GM19035 (cell line): ENCODE data around the gene TMEM267.
"Not testable (repeated sequence)": the region's sequence is repeated elsewhere in the genome, so short reads cannot be mapped to it uniquely, and the experiment has no call there.

ENCODE experiments used
- ATAC-seq: cut with Tn5 transposase; IDR thresholded peaks from one replicate; pipeline ENCODE4 v1.9.1; 2021; ENCODE audit not compliant: unreplicated experiment

The TMEM267 gene, protein sequence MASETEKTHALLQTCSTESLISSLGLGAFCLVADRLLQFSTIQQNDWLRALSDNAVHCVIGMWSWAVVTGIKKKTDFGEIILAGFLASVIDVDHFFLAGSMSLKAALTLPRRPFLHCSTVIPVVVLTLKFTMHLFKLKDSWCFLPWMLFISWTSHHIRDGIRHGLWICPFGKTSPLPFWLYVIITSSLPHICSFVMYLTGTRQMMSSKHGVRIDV

DNA sequence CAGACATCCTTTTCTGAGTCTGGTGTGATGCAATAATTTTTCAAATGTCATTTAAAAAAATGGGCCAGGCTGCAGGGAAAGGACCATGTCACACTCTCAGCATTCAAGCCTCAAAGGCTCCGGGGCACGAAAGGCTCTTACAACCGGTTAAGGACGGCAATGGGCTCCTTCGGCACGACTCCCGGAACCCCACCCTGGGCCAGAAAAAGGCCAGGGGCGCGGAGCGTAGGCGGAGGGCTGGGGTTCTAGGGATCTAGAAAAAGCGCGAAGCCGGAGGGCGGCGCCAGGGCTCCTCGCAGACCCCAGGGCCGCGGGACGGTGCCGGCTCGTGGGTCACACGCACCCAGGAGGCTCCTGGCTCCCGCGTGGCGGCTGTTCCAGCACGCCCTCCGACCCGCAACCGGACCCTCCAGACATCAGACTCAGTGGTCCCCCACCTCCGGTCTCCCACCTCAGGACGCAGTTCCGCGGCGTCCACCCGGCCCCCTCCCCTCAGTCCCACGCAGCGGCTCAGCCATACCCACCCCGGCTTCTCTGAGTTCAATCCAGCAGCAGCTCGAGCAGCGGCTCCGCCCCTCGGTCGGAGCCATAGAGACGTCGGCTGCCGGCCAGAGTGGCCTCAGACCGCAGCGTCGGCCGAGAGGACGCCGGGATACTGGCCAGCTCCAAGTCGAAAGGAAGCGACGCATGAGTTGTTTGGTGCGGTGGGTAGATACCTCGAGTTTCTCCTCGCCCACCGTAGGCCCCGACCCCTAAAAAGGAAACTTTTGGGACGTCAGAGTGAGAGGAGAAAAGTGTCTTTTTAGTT is at the start of gene TMEM267:
Gene TMEM267, minus strand, starts transcription at position 568 of the 808 bp plus-strand sequence. CDS start 29,896 bp downstream, outside the sequence.
- peak; percentile 89 for ATAC-seq

DNA sequence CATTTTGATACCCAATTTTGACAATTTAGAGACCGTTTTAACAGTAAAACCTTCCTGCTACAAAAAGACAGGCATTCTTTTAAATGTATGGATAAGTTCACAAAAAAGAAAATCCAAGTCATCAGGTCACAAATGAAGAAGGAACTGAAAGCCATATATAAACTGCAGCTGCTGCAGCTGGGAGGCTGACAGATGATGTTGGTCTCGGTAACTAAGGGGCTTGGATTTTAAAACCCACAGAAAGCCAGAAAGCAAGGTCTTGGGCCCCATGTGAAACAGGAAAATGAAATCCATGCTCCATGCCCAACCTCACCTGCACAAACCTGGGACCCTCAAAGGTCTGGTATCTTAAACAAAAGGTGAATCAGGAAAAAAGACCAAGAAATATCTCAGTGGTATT is 47.0 kb upstream of the TMEM267 start:
- ATAC-seq, result no peak

DNA sequence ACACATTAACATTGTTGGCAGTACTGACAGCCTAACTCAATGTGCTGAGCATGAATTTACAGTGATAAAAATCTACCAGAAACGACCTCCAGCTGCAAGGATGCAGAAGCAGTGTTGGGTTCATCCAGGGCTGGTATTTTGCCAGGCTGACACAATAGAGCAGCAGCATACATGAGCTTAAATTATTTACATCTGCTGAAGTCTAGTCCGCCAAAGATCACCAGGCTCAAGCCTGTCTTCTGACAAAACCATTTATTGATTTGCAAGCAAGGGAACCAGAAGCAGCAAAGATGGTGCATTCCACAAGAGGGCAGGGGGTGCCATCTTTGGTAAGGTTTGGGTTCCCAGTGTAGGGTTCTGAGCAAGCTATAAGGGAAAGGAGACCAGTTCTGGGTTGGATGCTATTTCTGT is 40.0 kb upstream of the TMEM267 start:
- ATAC-seq, result no peak

DNA sequence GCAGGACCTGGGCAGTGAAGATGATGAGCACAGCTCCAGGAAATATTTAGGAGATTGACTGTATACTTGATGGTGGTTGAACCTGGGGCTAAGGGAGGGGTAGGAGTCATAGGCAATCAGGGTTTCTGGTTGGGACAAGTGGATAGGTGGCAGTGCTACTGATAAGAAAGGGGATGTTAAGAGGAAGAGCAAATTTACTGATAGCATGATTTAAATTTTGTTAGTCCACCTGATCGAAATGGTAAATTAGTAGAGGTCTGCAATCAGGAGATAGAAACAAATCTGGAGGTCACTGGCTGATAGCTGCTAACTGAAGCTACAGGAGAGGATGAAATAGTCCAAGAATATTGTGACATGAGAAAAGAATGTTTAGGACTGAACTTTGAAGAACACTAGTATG is 37.0 kb upstream of the TMEM267 start:
- no peak for ATAC-seq

DNA sequence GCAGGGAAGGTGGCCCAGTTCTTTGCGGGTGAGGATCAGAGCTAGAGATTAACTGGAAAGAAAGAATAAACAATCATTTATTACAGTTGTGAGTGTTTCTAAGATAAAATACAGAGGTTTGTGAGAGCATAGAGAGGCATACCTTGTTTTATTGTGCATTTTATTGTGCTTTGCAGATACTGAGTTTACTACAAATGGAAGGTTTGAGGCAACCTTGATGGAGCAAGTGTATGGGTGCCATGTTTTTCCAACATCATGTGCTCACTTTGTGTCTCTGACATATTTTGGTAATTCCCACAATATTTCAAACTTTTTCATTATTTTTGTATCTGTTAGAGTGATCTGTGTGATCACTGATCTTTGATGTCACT is 32.0 kb upstream of the TMEM267 start:
- no peak for ATAC-seq

DNA sequence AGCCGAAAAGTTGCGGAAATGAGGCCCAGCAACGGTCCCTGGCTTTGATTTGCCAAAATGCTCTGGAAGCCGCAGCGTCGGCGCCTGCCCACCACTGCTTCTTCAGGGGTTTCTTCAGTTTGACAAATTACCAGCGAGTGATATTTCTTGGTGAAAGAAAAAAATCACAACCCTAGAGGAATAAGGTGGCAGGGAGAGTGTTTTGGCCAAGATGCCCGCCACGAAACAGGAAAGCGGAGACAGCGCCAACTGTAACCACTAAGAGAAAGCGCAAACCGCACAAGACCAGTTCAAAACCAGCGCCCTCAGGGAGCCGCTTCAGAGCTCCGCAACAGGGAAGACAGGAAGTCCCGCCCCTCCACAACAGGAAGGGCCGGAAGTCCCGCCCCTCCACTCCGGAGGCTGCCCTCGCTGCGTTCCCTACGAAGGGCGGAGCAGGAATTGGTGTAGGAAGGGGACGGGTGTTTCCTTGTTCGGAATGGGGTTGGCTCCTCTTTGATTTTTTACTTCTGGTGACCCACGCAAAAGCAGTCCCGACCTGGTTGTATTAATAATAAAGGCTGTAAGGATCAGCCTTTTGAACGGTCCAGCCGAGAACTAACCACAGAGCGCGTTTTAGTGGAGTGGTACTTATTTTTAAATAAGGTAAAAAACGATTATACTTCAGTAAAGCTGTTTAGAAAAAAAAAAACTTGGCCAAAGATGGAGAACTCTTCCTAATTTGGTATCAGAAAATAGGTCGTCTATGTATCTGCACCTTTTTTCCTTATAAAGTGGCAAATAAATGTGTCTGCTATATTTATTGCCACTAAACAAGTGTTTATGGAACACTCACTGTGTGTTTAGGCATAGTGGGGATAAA is 31.4 kb upstream of the TMEM267 start, which contains the start of gene C5orf34:
Gene C5orf34, minus strand, starts transcription at position 333 of the 862 bp plus-strand sequence. CDS start 5,809 bp downstream, outside the sequence.
- peak; percentile 100 for ATAC-seq

DNA sequence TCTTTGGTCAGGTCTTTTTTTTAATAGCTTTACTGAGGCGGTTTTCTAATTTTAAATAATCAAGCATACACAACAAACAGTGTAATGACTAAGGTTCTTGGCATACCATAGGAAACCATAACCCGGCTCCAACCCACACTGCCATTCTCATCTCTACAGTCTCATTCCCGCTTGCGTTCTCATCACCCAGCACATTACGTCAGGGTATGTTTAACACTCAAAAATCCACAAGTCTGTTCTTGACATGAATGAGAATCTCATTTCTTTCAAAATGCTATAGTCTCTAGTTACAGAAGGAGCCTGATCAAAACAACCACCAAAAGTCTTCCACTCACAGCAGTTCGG is 30.8 kb upstream of the TMEM267 start:
- peak; percentile 28 for ATAC-seq

DNA sequence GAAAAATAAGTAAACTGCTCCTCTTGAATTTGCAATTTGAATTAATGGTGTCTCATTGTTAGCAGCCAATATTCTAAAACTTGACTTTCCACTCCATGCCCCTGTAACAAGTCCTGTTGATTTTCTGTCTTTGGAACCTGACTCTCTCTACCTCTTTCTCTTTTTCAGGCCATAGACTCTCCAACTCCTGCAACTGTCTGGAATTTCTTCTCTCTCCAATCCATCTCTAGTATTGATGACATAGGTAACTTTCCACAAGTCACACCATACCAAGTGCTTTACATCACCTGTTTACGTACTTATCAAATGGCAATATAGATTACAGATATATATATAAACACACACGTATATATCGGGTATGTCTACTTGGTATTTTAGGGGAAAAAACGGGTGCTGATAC is 30.4 kb upstream of the TMEM267 start:
- no peak for ATAC-seq

DNA sequence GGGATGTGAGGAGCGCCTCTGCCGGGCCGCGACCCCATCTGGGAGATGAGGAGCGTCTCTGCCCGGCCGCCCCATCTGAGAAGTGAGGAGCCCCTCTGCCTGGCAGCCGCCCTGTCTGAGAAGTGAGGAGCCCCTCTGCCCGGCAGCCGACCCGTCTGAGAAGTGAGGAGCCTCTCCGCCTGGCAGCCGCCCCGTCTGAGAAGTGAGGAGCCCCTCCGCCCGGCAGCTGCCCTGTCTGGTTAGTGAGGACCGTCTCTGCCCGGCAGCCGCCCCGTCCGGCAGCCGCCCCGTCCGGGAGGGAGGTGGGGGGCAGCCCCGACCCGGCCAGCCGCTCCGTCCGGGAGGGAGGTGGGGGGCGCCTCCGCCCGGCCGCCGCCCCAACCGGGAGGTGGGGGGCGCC is 27.4 kb upstream of the TMEM267 start:
- ATAC-seq, result not testable (repeated sequence)

DNA sequence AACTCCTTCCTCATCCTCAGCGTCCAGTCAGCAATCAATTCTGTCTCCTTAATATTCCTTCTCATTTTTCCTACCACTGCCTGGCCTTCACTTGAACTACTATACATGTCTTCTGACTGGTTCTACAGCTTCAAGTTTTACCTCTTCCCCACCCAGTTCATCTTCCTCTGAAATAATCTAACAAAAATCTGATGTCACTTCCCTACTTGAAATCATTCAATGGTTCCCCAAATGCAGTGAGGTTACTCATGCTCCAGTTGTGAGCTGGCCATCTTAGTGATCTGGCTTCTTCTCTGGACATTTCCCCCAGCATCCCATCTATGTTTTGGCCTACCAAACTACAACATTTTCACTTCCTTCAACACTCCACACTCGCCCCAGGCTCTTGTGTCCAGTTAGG is 14.9 kb upstream of the TMEM267 start:
- ATAC-seq, result no peak

DNA sequence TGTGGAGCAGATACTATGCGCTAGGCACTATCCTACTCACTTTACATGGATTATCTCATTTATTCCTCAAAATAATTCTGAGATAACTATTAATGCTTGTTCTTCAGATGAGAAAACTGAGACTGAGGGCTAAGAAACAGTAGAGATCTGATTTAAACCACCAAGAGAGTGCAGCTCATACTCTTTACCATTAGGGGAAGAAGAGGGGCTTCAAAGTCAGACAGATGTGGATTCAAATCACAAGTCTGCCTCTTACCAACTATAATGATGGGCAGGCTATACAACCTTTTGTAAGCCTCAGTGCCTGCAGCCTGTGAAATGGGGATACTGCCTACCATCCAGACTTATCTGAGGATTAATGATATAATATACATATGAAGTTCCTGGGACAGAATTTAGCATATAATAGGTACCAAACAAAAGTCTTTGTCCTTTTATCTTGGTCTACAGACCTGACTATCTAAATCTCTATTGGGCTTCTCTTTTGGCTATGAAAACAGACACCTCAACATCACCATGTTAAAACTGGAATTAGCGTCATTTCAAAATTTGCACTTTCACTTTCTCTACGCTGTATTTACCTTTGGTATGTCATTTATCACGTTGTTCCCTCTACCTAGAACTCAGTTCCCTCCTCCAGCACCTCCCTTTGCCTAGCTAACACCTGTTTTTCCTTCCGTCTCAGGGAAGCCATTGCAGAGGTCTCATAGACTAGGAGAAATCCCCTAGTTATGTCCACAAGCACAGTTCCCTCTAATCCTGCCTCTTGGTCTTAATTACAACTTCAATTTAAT is 13.8 kb upstream of the TMEM267 start:
- ATAC-seq, result no peak

DNA sequence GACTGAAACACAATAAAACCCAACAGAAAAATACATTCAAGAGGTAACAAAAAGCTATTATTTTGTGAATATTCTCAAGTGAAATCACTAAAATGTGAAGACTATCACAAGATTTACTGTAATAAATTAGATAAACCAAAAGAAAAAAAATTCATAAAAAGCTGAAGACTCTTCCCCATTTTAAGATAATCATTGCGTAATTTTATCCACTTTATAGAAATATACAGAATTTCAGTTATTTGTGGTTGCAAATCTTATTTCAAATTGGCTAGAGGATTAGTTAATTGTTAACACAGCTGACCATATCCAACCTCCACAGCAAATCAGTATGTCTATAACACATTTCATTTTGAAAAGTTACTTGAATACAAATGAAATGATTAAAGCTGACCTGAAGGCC is 7.7 kb upstream of the TMEM267 start:
- no peak for ATAC-seq

DNA sequence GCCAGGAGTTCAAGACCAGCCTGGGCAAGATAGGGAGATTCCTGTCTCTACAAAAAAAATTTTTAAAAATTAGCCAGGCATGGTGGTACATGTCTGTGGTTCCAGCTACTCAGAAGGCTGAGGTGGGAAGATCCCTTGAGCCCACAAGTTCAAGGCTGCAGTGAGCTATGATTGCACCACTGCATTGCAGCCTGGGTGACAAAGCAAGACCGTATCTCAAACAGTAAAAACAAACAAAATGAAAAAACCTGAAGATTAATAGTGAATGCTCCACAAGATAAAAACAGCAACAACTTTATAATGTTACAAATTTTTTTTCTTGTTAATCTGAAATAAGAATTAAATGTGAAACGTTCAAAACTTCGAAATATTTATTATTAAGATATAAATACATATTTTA is 2.7 kb upstream of the TMEM267 start:
- no peak for ATAC-seq

DNA sequence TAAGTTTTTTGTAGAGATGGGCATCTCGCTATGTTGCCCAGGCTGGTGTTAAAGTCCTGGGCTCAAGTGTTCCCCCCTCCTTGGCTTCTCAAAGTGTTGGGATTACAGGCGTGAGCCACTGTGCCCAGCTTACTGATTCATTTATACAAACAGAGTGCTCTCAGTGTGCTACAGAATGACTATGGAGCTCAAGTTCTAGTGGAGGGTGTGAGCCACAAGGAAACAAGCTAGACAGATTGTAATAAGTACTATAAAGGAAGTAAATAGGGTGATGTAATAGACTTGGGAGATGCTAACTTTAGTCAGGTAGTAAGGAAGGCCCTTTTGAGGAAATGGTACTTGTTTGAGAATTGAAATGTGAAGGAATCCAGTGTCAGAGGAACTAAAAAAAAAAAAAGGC is 1.7 kb upstream of the TMEM267 start:
- no peak for ATAC-seq

DNA sequence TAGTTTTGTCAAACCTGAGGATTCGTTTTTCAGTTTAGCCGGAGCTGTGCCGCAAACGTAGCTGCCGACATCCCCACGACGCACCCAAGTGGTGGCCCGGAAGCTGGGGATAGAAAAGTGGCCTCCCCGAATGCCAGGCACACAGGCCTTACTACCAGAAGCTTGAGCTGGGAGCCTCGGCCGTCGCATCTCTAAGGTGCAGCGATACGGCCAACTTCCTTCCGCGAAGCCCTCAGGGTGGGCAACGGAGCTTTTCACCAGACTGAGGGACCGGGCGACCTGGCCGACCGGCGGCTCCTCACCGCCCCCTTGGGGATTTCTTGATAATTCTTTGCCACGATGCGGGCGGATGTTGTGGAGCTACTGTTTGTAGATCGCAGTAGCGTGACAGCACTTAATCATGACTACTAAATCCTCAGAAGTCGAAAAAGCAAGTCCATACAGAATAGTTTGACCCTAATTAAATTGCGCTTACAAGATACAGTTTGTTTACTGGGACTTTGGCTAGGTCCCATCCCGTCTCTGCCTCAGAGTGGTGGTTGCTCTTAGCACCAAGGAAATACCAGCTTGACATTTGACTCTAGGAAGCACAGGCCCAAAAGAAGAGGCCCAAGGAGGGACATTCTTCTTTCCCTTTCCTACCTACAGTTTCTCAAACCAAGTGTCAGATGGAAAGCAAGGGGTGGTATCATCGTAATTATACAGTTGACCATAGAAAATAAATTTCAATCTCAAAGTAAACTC is 613 bp upstream of the TMEM267 start:
- ATAC-seq, result peak; percentile 71

DNA sequence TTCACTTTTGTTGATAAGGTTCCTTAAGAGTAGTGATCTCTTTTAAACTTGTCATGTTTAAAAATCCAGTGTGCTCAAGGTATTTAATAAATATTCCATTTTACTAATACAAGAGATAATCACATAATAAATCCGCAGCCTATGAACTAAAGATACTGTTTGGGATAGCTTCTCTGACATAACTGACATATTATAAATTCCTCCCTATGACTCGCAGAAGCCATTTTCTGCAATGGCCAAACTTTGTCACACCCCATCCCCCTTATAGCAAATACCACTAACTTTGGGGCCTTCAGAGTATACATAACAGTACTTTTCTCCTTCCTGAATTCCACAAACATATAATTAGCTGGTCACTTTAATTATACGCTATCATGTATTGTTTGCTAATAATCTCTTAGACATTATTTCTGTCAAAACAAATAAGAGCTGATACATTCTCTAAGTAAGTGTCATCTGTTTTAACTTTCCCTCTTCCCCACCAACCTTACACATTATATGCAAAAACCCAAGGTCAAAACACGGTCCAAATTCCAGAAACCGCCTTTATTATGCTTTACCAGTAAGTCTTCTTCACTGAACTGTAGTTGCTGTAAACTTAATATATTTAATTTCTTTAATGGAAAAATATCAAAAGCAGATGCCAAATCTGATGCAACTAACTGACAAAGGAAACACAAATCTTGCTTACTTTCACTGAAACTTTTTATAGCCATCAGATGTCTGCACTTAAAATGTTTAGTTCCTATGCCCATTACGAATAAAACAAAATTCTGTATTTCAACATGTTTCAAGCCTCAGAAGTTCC is 971 bp downstream of the TMEM267 start:
- no peak for ATAC-seq

DNA sequence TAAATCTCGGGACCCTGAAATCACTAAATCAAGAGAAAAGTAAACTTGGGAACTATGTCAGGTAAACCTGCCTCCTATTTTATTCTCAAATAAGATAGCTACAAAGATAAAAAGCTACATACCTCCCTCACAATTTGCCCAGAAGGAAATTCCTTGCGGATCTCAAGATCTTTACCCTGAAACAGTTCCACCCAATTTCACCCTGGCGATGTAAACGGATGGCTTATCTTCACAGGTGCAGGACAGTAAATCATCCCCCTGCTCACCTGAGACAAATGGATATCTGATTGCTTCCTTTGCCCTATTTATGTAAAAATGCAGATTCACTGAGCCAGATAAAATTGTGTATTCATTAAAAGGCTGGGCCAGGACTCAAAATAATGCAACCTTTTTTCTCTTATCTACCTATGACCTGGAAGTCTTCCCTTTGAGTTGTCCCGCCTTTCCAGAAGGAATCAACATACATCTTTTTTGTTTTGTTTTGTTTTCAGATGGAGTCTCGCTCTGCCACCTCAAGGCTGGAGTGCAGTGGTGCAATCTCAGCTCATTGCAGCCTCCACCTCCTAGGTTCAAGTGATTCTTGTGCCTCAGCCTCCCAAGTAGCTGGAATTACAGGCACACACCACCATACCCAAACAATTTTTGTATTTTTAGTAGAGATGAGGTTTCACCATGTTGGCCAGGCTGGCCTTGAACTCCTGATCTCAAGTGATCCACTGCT is 13.8 kb downstream of the TMEM267 start:
- ATAC-seq, result no peak

DNA sequence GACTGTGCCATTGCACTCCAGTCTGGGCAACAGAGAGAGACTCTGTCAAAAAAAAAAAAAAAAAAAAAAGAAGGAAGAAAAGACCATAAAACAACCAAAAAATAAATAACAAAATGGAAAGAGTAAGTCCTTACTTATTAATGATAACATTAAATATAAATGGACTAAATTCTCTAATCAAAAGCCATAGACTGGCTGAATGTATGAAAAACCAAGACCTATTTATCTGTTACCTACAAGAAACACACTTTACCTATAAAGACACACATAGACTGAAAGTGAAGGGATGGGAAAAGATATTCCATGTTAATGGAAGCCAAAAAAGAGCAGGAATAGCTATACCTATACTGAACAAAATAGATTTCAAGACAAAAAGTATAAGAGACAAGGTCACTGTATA is 16.6 kb downstream of the TMEM267 start:
- ATAC-seq, result no peak

DNA sequence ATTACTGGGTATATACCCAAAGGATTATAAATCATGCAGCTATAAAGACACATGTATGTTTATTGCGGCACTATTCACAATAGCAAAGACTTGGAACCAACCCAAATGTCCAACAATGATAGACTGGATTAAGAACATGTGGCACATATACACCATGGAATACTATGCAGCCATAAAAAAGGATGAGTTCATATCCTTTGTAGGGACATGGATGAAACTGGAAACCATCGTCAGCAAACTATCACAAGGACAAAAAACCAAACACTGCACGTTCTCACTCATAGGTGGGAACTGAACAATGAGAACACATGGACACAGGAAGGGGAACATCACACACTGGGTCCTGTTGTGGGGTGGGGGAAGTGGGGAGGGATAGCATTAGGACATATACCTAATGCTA is 18.2 kb downstream of the TMEM267 start:
- not testable (repeated sequence) for ATAC-seq
